ENCODE data around the gene MYLIP.

The MYLIP gene

DNA sequence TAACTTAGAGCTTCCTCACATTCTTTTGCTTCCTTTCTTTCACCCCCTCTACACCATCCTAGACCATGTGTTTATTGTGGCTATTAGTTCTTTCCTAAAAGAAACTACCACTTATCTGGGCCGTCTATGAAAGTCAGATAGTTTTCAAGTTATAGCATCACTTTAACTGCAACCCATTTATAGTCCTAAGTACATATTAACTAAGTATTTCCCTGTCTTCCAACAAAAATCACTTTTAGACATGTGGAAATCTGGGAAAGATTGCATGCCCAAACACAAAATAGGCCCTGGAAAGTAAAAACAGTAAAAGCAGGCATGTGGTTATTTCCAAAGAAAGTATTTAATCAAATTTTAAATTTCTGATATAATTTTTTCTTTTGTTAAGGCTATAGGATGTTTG is 5.5 kb downstream of the MYLIP start:
- DNase-seq, result no peak
- intact Hi-C loops (cut with DNase I), result no loop called here

- intact Hi-C loops (cut with DNase I), result no loop called here
- DNase-seq, result no peak
Observed at GRCh38 chr6:16135066-16135465, 6.2 kb downstream of the MYLIP start.

DNA sequence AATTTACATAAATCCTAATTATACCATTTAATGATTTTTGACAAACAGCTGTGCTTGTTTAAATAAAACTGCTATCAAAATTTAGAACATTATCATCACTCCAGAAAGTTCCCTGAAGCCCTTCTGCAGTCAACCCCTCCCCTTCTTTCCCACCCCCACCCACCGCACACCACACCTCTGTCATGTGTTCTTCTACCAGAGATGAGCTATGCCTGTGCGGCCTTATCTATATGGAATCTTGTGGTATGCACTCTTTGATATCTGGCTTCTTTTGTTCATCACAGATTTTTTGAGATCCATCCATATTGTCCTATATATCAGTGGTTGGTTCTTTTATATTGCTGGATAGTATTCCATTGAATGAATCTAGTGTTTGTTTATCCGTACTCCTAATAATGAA is 7.2 kb downstream of the MYLIP start:
- intact Hi-C loops (cut with DNase I), result no loop called here
- DNase-seq, result no peak

DNA sequence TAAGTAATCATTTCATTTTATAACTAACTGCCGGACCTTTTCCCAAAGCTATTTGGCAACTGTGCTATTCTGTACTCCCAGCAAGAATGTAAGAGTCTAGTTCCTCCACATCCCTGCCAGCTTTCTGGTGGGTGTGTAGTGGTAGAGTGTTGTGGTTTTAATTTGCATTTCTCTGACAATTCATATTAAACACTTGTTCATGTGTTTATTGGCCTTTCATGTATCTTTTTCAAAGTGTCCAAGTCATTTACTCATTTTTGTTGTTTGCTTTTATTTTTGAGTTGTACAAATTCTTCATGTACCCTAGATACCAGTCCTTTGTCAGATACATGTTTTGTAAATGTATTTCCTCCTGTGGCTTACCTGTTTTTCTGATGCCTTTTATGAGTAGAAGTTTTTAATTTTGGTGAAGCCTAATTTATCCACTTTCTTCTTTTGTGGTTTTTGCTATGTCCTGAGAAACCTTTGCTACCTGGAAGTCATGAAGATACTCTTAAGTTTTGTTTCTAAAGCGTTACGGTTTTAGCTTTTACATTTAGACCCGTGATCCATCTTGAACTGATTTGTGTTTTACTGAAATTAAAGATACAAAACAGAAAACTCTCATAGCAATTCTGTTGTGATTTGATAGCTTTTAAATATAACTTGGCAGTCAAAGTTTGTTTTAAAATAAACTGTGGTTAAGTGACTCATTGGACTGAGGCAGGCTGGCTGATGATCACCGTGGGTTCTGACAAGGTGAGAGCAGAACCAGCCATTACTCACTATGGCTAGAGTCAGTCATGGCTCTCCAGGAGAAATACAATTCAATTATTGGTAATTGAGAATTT is 8.0 kb downstream of the MYLIP start:
- intact Hi-C loops (cut with DNase I), result no loop called here
- DNase-seq, result peak in 2 of 42 donors; percentile 21 to 25

GRCh38 chr6:16137451-16137801 is 8.5 kb downstream of the MYLIP start:
- DNase-seq, result no peak
- intact Hi-C loops (cut with DNase I), result no loop called here

DNA sequence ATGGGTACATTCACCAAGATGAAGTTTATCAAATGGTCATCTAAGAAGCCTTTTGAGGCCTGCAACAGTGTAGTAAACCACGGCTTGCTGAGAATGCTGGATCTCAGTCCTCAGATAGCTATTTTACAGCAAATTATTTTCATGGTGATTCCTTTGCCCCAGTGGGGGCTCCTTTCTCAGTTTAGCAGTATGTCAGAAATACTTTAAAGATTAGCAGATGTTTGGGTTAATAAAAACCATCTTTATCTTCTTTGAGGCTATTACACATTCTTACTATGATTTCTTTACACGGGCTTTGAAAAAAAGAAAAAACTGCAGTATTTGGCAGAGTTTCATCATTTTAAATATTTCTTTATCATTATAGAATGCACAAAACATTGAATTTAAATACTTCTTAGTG is 10.7 kb downstream of the MYLIP start:
- intact Hi-C loops (cut with DNase I), result no loop called here

DNA sequence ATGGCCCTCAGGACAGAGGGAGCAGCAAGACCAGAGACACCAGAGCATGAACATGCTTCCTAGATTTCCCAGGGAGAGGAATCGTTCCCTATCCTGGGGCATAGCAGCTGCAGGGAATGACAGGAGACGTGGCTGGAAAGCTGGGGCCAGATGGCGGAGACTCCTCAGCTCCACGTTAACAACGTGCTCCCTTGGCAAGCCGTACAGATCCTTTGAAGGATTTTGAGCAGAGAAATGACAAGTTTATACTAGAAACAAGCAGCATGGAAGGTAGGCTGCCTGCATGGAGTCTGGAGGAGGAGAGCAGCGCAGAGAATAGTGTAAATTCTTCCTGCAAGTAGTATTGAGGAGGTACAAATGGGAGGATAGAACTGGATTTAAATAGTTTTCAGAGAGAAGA is 11.7 kb downstream of the MYLIP start:
- DNase-seq, result peak in 16 of 42 donors; percentile 3 to 69 (median 43)
- intact Hi-C loops (cut with DNase I), result no loop called here

More for the DNA sequence above, 10.7 kb downstream of the MYLIP start:
- no peak for DNase-seq

- DNase-seq, result no peak
- intact Hi-C loops (cut with DNase I), result no loop called here
Observed at GRCh38 chr6:16141514-16141913, 12.6 kb downstream of the MYLIP start.

GRCh38 chr6:16145038-16145437 is 16.2 kb downstream of the MYLIP start:
- intact Hi-C loops (cut with DNase I), result no loop called here
- DNase-seq, result peak in 2 of 42 donors; percentile 22 to 40

- intact Hi-C loops (cut with DNase I), result no loop called here
Observed at GRCh38 chr6:16146028-16146427, 17.1 kb downstream of the MYLIP start.

GRCh38 chr6:16146527-16146955 is 17.7 kb downstream of the MYLIP start:
- no peak for DNase-seq
- intact Hi-C loops (cut with DNase I), result no loop called here

More at GRCh38 chr6:16146028-16146427, 17.1 kb downstream of the MYLIP start:
- DNase-seq, result peak in 1 of 42 donors; percentile 42

- DNase-seq, result no peak
- intact Hi-C loops (cut with DNase I), result no loop called here
Observed at GRCh38 chr6:16148498-16148897, 19.6 kb downstream of the MYLIP start.

DNA sequence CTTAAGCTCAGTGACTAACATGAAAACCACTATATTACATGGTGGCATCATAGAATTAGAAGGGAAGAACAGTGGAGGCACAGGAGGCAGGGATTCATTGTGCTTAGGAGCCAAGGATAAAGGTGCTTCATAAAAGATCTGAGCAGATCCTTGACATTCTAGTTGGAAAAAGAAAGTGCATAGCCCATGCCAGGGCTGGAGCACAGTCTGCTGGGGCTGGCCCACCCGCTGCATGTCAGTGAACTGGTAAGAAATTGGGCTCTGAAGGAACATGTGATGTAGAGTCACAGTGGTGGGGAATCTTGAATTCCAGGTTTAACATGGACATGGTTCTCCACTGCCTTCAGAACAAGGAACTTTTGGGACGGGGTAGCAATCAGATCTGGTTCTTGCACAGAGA is 20.4 kb downstream of the MYLIP start:
- intact Hi-C loops (cut with DNase I), result no loop called here
- no peak for DNase-seq

DNA sequence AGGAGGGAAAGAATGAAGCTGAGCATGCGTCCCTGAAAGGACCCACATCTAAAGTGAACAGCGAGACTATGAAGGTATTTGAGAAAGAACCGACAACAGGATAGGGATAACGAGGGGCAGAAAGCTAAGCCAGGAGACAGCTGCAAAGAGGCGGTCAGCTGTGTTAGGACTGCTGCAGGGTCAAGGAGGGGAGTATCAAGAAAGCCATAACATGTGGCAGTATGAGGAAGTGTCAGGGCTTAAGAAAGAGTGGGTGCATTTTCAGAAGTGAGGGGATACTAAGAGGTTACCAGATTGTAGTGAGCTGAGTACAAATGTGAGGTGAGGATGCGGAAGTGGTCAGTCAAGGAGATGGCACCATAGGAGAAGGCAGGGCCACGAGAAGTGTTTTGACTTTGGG is 21.2 kb downstream of the MYLIP start:
- intact Hi-C loops (cut with DNase I), result no loop called here
- DNase-seq, result no peak

DNA sequence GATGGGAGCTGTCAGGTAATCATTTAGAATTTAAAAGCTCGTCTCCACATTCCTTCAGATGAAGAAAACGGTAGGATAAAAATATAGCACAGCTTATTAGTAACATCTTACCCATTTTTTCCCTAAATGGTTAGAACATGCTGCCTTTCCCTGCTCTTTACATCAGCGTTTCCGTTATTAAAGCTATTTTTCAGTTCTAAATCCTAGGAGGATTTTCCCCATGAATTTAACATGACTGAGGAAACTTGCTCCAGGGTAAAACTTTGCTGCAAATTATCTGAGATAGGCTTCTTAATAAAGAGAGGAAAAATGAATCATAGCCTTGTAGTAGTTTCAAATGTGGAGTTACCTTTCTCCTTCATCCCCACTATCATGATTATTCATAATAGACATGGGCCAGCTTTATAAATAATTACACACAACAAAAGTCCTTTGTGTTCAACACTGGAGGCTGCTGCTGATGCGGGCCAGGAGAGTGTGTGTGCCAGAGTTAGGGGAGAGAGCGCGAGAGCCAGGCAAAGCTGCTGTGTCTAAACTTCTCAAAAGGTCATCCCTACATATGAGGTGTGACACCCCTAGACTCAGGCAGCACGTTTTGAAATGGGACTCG is 24.4 kb downstream of the MYLIP start:
- peak in 34 of 42 donors; percentile 33 to 82 (median 56) for DNase-seq
- intact Hi-C loops (cut with DNase I), result no loop called here

DNA sequence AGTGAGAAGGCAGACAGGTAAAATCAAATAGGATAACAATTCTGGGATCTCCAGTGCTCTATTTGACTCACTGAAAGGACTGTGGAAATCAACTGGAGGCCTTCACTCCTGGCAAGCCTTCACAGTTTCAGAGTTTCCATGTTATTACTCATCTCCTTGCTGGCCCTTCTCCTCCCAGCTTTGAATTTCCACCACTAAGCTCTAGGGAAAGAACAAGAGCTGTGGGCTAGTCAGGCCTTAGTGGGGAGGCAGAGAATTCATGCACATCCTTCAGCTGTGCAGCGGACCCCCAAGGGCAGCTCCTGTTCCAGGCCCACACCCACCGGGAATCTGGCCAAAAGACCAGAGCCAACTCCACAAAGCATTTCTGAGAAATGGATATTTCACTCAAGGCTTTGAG is 26.0 kb downstream of the MYLIP start:
- intact Hi-C loops (cut with DNase I), result no loop called here
- peak in 1 of 42 donors; percentile 47 for DNase-seq

GRCh38 chr6:16157492-16157891 is 28.6 kb downstream of the MYLIP start:
- intact Hi-C loops (cut with DNase I), result no loop called here
- DNase-seq, result peak in 1 of 42 donors; percentile 46

DNA sequence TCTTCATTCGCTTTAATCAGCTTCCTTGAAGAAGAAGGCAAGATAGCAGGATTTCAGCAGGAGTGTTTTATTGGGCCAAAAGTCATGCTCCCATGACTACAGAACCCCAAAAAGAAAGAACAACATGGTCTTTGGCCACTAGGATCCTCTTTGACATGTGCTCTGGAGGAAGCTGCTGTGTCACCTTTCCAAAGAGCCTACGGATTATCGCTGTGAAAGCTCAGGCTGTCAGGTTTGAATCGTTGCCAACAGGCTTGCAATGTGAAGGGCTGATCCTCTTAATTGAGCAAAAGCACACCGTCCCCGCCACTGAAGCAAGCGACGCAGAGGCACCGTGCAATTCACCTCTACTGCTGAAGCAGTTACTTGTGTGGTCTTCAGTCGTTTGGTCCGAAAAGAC is 29.0 kb downstream of the MYLIP start:
- DNase-seq, result peak in 37 of 42 donors; percentile 20 to 78 (median 54)
- intact Hi-C loops (cut with DNase I), result no loop called here

- peak; percentile 20 to 90 (median 78) for DNase-seq
- intact Hi-C loops (cut with DNase I), result no loop called here
Observed at GRCh38 chr6:16158943-16159557, 30.2 kb downstream of the MYLIP start.

GRCh38 chr6:16160794-16161193 is 31.9 kb downstream of the MYLIP start:
- DNase-seq, result no peak
- intact Hi-C loops (cut with DNase I), result no loop called here

Measured in head of caudate nucleus (tissue), 42 donors.